IPS DF 4.7 (cell line): ENCODE results near the gene ATXN2.
A peak's percentile ranks its signal among the peaks of the same experiment; 100 is the strongest.

Source experiments
- DNase-seq: peaks from one replicate; pipeline ENCODE4 v3.0.0-alpha.2; 2013; ENCODE audit warnings: low spot score; ENCODE audit errors: extremely low read depth

ATXN2 gene

DNA sequence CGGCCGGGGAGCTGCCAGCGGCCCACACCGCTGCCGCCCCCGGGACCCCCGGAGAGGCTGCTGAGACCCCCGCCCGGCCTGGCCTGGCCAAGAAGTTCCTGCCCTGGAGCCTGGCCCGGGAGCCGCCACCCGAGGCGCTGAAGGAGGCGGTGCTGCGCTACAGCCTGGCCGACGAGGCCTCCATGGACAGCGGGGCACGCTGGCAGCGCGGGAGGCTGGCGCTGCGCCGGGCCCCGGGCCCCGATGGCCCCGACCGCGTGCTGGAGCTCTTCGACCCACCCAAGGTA lies 180.6 kb downstream of the ATXN2 start:
- DNase-seq, result no peak

- no peak for DNase-seq
These were observed 181.1 kb downstream of the ATXN2 start for GRCh38 chr12:111417784-111418593.

- no peak for DNase-seq
These were observed 181.8 kb downstream of the ATXN2 start for GRCh38 chr12:111417290-111417689.

DNA sequence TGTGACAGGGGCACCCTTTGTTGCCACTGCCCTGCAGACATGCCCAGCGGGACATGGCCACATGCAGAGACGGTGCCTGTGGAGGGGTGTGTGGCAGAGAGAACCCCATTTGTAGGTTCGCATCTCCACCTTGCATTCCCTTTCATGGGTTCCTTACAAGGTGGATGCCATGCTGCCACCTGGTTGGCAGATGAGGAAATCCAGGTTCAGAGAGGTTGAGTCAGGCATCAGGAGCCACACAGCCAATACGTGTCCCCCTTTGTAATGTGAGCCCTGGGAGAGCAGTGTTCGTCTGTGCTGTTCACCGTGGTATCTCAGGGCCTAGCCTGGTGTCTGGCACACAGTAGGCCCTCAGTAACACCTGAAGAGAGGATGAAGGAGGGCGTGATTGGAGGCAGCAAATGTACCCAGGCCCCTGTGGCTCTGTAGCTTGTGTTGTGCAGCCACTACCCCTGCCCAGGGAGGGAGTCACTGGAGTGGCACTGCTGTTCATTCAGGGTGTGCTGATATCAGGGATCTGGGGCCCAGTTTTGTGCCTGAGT lies 184.3 kb downstream of the ATXN2 start:
- DNase-seq, result no peak

GRCh38 chr12:111413442-111414086 lies 185.6 kb downstream of the ATXN2 start:
- no peak for DNase-seq

GRCh38 chr12:111412830-111413441 lies 186.2 kb downstream of the ATXN2 start:
- no peak for DNase-seq

DNA sequence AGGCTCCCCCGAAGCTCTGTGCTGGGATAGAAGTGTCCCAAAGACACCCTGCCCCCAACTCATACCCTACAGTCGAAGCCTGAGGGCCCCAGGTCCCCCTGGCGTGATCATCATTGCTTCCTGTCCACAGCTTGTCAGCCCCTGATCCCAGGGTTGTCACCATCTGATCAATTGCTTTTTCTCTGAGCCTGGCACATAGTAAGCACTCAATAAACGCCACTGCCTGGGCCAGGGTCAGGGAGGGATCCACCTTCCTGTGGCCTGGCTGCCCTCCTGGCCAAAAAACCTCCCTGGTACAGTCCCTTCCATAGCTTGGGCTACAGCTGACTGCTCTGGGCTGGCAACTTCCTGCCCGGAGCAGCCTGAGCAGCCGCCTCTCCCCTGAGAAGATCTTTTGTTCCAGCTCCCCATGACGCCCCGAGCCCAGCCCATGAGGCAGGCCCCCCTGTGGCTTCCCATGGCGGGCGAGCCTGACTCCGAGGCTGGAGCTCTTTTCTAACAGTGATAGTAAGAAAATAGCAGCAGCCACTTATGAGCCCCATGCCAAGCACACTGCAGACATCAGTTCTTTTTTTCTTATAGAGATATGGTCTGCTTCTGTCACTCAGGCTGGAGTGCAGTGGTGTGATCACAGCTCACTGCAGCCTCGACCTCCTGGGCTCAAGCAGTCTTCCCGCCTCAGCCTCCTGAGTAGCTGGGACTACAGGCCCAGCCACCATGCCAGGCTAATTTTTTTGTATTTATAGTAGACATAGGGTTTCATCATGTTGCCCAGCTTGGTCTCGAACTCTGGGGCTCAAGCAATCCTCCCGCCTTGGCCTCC lies 186.9 kb downstream of the ATXN2 start:
- DNase-seq, result no peak

DNA sequence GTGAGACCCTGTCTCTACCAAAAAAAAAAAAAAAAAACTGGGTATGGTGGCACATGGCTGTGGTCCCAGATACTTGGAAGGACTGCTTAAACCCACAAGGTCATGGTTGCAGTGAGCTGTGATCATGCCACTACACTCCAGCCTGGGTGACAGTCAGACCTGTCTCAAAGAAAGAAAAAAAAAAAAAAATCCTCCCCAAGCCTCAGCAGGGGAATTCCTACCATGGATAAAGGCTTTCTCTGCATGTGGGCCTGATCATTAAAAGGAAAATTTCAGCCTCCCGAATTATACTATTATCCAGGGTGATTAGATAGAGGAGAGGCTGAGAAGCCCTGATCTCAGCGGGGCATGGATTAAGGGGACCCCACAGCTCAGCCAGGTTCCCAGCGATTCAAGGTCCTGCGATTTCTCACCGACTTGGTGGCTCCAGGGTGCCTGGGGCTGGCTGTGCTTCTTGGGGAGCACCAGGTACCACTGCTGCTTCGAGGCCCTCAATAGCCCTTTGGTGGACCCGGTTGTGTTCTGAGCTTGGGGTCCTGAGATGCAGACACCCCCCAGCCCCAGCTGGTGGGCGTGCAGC lies 187.8 kb downstream of the ATXN2 start:
- DNase-seq, result no peak

- no peak for DNase-seq
These were observed 188.5 kb downstream of the ATXN2 start for GRCh38 chr12:111410431-111411184.

GRCh38 chr12:111409780-111410430 lies 189.2 kb downstream of the ATXN2 start:
- no peak for DNase-seq

DNA sequence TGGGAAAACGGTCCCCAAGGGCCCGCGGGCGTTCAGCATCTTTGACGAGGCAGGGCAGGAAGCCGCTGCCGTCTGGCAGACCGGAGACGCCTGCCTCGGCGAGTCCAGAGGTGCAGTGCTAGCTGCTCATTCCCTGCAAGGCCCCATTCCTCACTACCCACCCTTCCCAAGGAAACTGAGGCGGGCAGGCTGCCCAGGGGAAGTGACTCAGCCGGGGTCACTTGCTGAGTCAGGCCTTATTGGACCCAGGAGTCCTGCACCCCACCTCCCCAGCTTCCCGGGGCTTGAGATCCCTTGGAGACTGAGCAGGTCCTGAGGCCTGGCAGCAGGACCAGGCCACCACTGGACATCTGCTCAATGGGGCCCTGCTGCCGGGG lies 189.7 kb downstream of the ATXN2 start:
- no peak for DNase-seq

DNA sequence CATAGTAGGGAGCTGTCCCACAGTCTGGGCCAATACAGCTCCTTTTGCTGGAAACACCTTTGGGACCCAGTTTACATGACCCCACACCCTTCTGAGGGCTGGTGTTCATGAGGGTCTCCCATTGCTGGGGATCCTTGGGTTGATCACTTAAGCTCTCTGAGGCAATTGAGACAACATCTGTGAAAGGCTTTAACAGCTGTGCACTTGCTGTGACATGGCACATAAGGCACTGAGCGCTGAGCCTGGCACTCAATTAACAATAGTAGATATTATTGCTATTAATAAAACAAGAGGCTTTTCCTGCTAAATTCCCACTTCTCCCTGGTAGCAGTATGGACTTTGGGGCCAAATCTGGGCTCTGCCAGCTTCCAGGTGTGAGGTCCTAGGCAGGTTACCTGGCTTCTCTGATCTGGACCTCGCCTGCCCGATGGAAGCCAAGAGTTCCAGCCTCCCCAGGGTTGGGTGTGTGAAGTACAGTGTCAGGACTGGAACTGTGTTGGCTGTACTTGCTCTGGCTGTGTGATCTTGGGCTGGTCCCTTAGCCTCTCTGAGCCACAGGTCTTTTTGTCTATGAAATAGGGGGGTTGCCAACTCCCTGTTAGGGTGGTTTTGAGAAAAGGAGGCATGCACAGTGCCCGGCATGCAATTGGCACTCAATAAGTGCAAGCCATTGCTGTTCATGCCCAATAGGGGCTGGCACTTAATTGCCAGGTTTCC lies 190.3 kb downstream of the ATXN2 start:
- no peak for DNase-seq

- no peak for DNase-seq
These were observed 191.0 kb downstream of the ATXN2 start for GRCh38 chr12:111408116-111408440.

- no peak for DNase-seq
These were observed 191.6 kb downstream of the ATXN2 start for GRCh38 chr12:111407377-111408115.

DNA sequence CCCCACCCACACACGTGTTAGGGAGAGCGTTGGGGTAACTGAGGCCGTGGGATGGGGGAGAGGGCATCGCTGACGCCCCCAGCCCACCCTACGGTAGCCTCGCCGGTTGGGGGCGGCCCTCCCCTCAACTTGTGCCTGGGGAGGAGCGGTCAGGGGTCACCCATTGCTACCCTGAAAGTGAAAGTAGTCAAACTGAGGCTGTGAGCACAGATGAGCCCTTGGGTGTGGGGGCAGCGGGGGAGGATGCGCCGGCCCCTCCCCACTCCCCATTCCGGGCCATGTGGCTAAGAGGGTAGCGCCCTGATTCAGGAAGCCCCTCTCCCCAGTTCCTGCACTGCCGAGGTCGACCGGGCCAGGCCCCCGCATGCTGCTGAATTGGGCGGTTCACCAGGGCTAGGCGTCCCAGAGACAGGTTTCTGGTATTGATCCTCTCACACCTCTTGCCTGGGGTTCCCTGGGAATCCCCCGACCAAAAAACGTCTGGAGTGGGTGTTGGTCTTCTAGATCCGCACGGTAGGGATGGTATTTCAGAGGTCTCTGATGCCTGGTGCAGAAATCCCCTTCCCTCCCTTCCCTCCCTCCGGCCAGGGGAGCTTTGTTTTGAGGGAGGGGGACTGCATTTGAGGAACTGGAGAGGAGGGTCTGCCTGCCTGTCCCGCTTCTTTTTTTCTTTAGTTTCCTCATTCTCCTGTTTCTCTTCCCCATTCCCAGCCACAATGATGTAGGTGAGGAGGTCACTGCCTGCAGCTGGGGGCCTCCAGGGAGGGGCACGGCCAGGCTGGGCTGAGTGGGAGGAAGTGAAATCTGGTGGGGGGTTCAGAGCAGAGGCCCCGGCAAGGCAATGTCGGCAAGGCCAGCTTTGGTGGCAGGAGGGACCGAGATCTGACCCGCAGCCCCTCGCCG lies 192.4 kb downstream of the ATXN2 start:
- DNase-seq, result no peak

GRCh38 chr12:111405859-111406473 lies 193.1 kb downstream of the ATXN2 start, which contains the start of gene SH2B3:
TSS of gene SH2B3 (plus strand) at chr12:111405923. CDS start at chr12:111418146, 12,223 bp downstream.
- DNase-seq, result no peak

DNA sequence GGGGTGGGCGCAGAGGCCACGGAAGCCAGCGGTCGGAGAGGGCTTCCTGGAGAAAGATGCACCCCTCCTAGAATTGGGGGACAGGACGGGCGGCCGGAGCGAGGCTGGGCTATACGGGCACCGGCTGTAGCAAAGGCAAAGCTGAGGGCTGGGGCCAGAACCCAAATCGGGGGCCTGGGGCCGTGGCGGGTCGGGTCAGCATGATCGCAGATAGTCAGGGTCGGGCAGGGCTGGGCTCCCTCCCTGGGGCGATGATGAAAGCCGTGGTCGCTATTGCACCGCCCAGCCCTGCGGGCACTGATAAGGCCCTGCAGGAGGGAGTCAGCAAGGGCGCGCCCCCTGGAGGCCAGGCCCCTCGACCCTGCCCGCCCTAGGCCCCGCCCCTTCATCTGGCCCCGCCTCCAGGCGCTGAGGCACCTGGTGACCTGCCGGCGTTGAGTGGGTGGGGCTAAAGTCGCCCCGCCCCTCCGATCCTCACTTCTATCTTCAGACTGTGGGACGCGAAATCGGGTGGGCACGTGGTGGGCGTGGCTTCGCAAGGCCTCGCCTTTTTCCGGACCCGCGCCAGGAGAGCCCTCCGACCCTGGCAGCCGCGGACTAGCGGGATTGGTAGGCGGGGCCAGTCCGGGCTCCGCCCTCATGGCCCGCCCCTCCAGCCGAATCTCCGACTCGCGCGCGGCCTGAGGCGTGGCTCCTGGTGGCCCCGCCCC lies 193.8 kb downstream of the ATXN2 start:
- peak; percentile 93 for DNase-seq
